SK-N-MC (cell line): ENCODE results near the gene GMNC.
"Not testable (repeated sequence)": the region's sequence is repeated elsewhere in the genome, so short reads cannot be mapped to it uniquely, and the experiment has no call there.

ENCODE experiments used
- DNase-seq: peaks from one replicate; pipeline ENCODE4 v3.0.0-alpha.2; 2011; ENCODE audit warnings: low read depth, low spot score
- H3K27ac ChIP-seq: fragments of 200-600 bp; sonication (generic); 2 replicates; pipeline ENCODE4 v1.5.1; 2016; ENCODE audit warnings: mixed run types
- H3K36me3 ChIP-seq: fragments of 200-600 bp; sonication (generic); 2 replicates; pipeline ENCODE4 v1.6.1; 2017; ENCODE audit warnings: antibody characterized with exemption, low read length, mixed read lengths; ENCODE audit not compliant: insufficient read depth
- H3K4me3 ChIP-seq: fragments of 200-600 bp; sonication (generic); 2 replicates; pipeline ENCODE4 v1.5.1; 2016
- H3K9ac ChIP-seq: fragments of 200-600 bp; sonication (generic); 2 replicates; pipeline ENCODE4 v1.8.0; 2017; ENCODE audit warnings: mixed run types, mixed read lengths; ENCODE audit not compliant: insufficient read length
- H3K9me3 ChIP-seq: fragments of 200-600 bp; sonication (generic); 2 replicates; pipeline ENCODE4 v1.6.1; 2017; ENCODE audit warnings: low read depth, mild to moderate bottlenecking, antibody characterized with exemption, low read length, moderate library complexity, mixed read lengths
- EZH2 ChIP-seq: fragments of 200-600 bp; sonication (generic); IDR thresholded peaks from one replicate; pipeline ENCODE4 v1.6.1; 2017; ENCODE audit warnings: antibody characterized with exemption
- FOXP2 ChIP-seq: optimal IDR thresholded peaks from 2 replicates; pipeline ENCODE3; 2011; ENCODE audit warnings: mild to moderate bottlenecking, moderate library complexity; ENCODE audit not compliant: insufficient read depth; ENCODE audit errors: extremely low read length, control extremely low read depth
- POLR2AphosphoS5 ChIP-seq: IDR thresholded peaks from 2 replicates; pipeline ENCODE4 v1.6.1; 2012; ENCODE audit warnings: mild to moderate bottlenecking, low read depth, low read length, borderline replicate concordance

Gene GMNC

GRCh38 chr3:190883973-190884832 is 21.7 kb upstream of the GMNC start:
- Histone ChIP-seq H3K9ac (peak overlapping the region; percentile 5), H3K27ac (no peak overlapping the region), H3K9me3 (no peaks in the 10 kb centered on the region), H3K4me3 (no peak overlapping the region), H3K36me3 (no peaks in the 10 kb centered on the region)
- TF ChIP-seq EZH2, result no peak
- no peak for TF ChIP-seq FOXP2
- TF ChIP-seq POLR2AphosphoS5, result no peak
- peak; percentile 84 for DNase-seq

GRCh38 chr3:190883141-190883540 is 20.6 kb upstream of the GMNC start:
- Histone ChIP-seq H3K36me3 (no peaks in the 10 kb centered on the region), H3K9me3 (no peaks in the 10 kb centered on the region), H3K4me3 (no peak overlapping the region), H3K9ac (no peak overlapping the region), H3K27ac (no peak overlapping the region)
- DNase-seq, result no peak
- TF ChIP-seq EZH2 (no peak), FOXP2 (no peak), POLR2AphosphoS5 (no peak)

GRCh38 chr3:190877925-190878324 is 15.4 kb upstream of the GMNC start:
- Histone ChIP-seq H3K9ac (no peak overlapping the region), H3K36me3 (no peaks in the 10 kb centered on the region), H3K9me3 (no peaks in the 10 kb centered on the region), H3K4me3 (no peak overlapping the region), H3K27ac (no peak overlapping the region)
- no peak for DNase-seq
- TF ChIP-seq FOXP2 (no peak), EZH2 (no peak), POLR2AphosphoS5 (no peak)

GRCh38 chr3:190876433-190876832 is 13.9 kb upstream of the GMNC start:
- H3K9ac ChIP-seq, DNase-seq, H3K36me3 ChIP-seq, H3K27ac ChIP-seq, H3K4me3 ChIP-seq, H3K9me3 ChIP-seq: not testable (repeated sequence)

GRCh38 chr3:190875061-190875460 is 12.6 kb upstream of the GMNC start:
- H3K9ac ChIP-seq, H3K36me3 ChIP-seq, H3K4me3 ChIP-seq, H3K27ac ChIP-seq, DNase-seq, H3K9me3 ChIP-seq: not testable (repeated sequence)

- no peaks in the 10 kb centered on the region for H3K9me3 ChIP-seq
- H3K4me3 ChIP-seq, result peak overlapping the region; percentile 34
- TF ChIP-seq FOXP2, result no peak
- TF ChIP-seq POLR2AphosphoS5, result no peak
- no peak for TF ChIP-seq EZH2
- H3K27ac ChIP-seq, result peak overlapping the region; percentile 72
- DNase-seq, result no peak
- H3K9ac ChIP-seq, result no peak overlapping the region
- H3K36me3 ChIP-seq, result no peaks in the 10 kb centered on the region
Observed at GRCh38 chr3:190870127-190870526, 7.6 kb upstream of the GMNC start.

- no peak for TF ChIP-seq FOXP2
- no peak for TF ChIP-seq POLR2AphosphoS5
- TF ChIP-seq EZH2, result no peak
- Histone ChIP-seq H3K27ac (no peak overlapping the region), H3K36me3 (no peaks in the 10 kb centered on the region), H3K4me3 (no peak overlapping the region), H3K9ac (no peak overlapping the region), H3K9me3 (no peaks in the 10 kb centered on the region)
- DNase-seq, result no peak
Observed at GRCh38 chr3:190867071-190867470, 4.6 kb upstream of the GMNC start.

GRCh38 chr3:190865828-190866227 is 3.3 kb upstream of the GMNC start:
- Histone ChIP-seq H3K9ac (no peak overlapping the region), H3K36me3 (no peaks in the 10 kb centered on the region), H3K27ac (no peak overlapping the region), H3K9me3 (no peaks in the 10 kb centered on the region), H3K4me3 (no peak overlapping the region)
- no peak for DNase-seq
- TF ChIP-seq EZH2, result no peak
- no peak for TF ChIP-seq POLR2AphosphoS5
- no peak for TF ChIP-seq FOXP2

GRCh38 chr3:190865419-190865818 is 2.9 kb upstream of the GMNC start:
- H3K4me3 ChIP-seq, result no peak overlapping the region
- H3K36me3 ChIP-seq, result no peaks in the 10 kb centered on the region
- H3K9ac ChIP-seq, result no peak overlapping the region
- TF ChIP-seq POLR2AphosphoS5, result no peak
- no peak for TF ChIP-seq EZH2
- no peak overlapping the region for H3K27ac ChIP-seq
- H3K9me3 ChIP-seq, result no peaks in the 10 kb centered on the region
- DNase-seq, result no peak
